AG04449 (cell line): ENCODE data around the gene KCNA2.

Source experiments
- CTCF ChIA-PET: fragments of 350-600 bp; formaldehyde crosslinking; extraction: SDS; loops from one replicate; lab custom pipeline; 2021; ENCODE audit warnings: antibody characterized with exemption; lab: Yijun Ruan, JAX
- POLR2A ChIA-PET: fragments of 400-600, 350-600 bp; formaldehyde crosslinking; extraction: SDS; loops from one replicate; lab custom pipeline; 2020; ENCODE audit warnings: antibody characterized with exemption, inconsistent platforms; lab: Yijun Ruan, JAX
- DNase-seq: peaks from one replicate; pipeline ENCODE4 v3.0.0-alpha.2; 2010; ENCODE audit warnings: low read depth, low spot score
- H3K4me3 ChIP-seq: 2 replicates; pipeline ENCODE4 v1.5.1; 2011; ENCODE audit warnings: low read depth, mild to moderate bottlenecking, control low read depth, low read length
- TF ChIP-seq, protein P1 (sequence below): IDR thresholded peaks from one replicate; pipeline ENCODE4 v1.5.1; 2011; ENCODE audit warnings: mild to moderate bottlenecking, moderate library complexity, low read length, control low read depth, inconsistent platforms; ENCODE audit not compliant: insufficient read depth; ENCODE audit errors: missing control alignments

KCNA2 gene

DNA sequence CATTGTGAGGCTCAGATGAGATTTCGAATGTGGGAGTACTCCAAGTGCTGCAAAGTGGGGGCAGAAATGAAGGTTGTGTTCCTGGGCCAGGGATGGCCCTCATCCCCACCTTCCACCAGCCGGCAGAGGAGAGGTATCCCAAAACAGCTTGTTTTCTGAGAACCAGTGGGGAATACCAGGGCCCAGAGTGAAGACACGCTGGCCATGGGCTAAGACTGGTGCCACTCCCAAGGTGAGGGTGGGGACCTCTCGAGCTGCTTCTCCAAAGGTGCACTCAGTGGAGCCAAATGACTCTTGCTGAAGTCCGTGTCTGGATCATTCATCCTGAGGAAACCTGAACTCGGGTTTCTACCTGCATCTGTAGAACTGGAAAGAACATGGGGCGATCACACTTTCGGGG, 22.1 kb downstream of the KCNA2 start:
- ChIA-PET POLR2A (no interaction called here), CTCF (interaction anchor here (1.3 kb wide), 1 partner anchor 181 kb away, joined by 3 read pairs; no protein-coding TSS in a partner anchor)
- H3K4me3 ChIP-seq: no peak overlapping the region
- TF ChIP-seq, protein P1, sequence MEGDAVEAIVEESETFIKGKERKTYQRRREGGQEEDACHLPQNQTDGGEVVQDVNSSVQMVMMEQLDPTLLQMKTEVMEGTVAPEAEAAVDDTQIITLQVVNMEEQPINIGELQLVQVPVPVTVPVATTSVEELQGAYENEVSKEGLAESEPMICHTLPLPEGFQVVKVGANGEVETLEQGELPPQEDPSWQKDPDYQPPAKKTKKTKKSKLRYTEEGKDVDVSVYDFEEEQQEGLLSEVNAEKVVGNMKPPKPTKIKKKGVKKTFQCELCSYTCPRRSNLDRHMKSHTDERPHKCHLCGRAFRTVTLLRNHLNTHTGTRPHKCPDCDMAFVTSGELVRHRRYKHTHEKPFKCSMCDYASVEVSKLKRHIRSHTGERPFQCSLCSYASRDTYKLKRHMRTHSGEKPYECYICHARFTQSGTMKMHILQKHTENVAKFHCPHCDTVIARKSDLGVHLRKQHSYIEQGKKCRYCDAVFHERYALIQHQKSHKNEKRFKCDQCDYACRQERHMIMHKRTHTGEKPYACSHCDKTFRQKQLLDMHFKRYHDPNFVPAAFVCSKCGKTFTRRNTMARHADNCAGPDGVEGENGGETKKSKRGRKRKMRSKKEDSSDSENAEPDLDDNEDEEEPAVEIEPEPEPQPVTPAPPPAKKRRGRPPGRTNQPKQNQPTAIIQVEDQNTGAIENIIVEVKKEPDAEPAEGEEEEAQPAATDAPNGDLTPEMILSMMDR: no peak
- DNase-seq: no peak

DNA sequence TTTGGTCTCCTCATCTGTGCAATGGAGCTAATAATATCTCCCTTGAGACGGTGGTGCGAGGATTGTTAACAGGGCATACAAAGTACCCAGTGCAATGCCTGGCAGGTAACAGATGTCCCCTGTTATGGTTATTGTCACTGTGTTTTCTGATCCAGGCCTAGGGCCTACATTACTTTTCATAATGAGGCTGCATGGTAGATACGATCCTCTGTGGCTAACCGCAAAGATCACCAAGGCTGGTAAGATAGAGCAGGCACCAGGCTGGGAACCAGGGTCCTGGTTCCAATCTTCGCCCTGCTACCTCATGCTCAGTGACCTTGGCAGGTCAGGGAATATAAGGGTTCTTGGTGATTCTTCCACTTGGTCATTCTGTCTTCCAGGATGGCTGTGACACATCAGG, 22.7 kb downstream of the KCNA2 start:
- H3K4me3 ChIP-seq: no peak overlapping the region
- ChIA-PET POLR2A (no interaction called here), CTCF (no interaction called here)
- DNase-seq: no peak
- TF ChIP-seq, protein P1: no peak

DNA sequence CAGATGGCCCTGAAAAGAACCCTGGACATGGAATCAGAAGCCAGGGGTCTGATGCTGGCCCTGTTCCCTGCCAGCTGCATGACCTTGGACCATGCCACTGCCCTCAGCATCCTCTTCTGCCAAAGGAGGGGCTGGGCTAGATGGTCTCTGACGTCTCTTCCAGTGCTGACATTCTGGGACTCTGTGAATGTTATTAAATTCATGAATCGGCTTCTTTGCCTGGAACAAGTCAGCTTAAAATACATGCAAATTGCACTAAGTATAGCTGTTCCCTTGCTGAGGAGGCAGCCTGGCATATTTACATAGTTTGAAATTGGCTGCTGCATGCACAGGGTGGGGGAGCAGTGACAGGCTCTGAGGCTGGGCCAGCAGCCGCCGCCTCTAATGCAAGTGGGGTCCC, 23.8 kb downstream of the KCNA2 start:
- no peak overlapping the region for H3K4me3 ChIP-seq
- DNase-seq: no peak
- POLR2A ChIA-PET: no interaction called here
- TF ChIP-seq, protein P1: no peak
- CTCF ChIA-PET: no interaction called here

DNA sequence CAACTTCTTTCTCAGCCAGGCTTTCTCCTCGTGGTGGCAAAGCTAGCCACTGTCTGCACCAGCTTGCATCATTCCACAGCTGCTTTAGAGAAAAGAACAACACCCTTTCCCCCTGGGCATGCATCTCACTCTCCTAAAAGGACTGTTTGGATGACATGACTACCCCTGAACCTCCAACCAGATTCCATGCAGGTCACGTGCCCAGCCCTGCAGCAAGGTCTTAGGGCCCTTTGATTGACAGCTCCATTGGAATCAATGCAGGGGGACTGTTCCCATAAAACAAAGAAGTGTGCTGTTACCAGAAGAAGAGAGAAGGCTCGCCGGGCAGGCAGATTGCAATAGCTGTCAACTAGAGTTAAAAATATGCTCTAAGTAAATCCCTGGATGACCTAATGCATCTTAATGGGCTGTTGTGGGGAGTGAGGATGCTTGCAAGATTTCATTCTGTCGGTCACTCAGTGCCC, 24.4 kb downstream of the KCNA2 start:
- DNase-seq: no peak
- H3K4me3 ChIP-seq: no peak overlapping the region
- ChIA-PET POLR2A (no interaction called here), CTCF (no interaction called here)
- TF ChIP-seq, protein P1: no peak

DNA sequence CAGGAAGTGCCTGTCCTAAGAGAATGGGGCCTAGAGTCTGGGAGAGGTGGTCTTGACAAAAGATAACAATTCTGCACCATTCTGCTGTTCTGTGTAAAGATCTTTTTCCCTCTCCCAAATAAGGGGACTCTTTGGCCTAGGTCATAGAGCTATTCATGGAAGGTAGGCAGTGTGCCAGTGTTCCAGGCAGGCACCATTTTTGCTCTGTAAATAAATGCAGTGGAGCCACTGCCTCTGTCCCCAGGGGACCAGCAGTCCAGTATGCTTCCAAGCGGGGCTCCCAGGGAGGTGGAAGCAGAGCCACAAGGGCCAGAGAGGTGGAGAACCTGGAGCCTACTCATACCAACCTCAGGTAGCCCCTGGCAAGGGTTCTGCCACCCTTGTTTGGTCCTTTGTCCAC, 25.9 kb downstream of the KCNA2 start:
- TF ChIP-seq, protein P1: no peak
- DNase-seq: no peak
- POLR2A ChIA-PET: no interaction called here
- CTCF ChIA-PET: no interaction called here
- no peak overlapping the region for H3K4me3 ChIP-seq

DNA sequence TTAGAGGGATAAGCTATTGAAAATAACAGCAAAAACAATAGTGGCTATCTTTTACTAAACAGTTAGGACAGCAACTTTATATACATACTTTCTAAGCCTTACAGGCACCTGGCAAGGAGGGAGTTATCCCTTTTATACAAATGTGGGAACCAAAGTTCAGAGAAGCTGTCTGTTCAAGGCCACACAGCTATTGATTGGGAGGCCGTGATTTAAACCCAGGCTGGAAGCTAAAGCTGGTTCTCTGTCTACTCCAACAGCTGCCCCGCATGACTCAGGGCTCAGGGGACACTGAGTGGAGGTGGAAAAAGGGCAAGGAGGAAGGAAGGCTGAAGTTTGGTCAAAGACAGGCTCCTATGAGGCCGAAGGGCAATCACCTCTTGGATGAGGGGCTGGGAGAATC, 26.7 kb downstream of the KCNA2 start:
- POLR2A ChIA-PET: no interaction called here
- TF ChIP-seq, protein P1: no peak
- no peak for DNase-seq
- H3K4me3 ChIP-seq: no peak overlapping the region
- CTCF ChIA-PET: no interaction called here
